Endothelial cell of umbilical vein (primary cell): Measurements from ENCODE around the gene SGCD. TPM values are rescaled to one million over a fixed set of nuclear protein-coding genes. Genes with fewer than 3 reads are reported as not detected.

Experiments used
- BruUV-seq: library from RNA; stranded (reverse); fragments of 400-500 nt; replicated peaks from 2 replicates; lab custom pipeline; 2021; lab: Mats Ljungman, UMichigan
- CTCF ChIA-PET: fragments of 300-600, 350-600 bp; sonication (Branson Sonifier 250); formaldehyde crosslinking; loops from one replicate; lab custom pipeline; 2021; ENCODE audit warnings: antibody characterized with exemption, inconsistent platforms; lab: Charles Lee
- POLR2A ChIA-PET: fragments of 300-600, 350-600 bp; sonication (Branson Sonifier 250); formaldehyde crosslinking; loops from one replicate; lab custom pipeline; 2021; ENCODE audit warnings: antibody characterized with exemption, inconsistent platforms; lab: Charles Lee
- DNase-seq: peaks from one replicate; pipeline ENCODE4 v3.0.0-alpha.2; 2011; ENCODE audit warnings: low read depth, low spot score
- FAIRE-seq: peaks from 2 replicates; lab custom pipeline; 2011; peaks lifted over from hg19 to GRCh38; lab: Jason Lieb, UNC
- H2AFZ ChIP-seq: 2 replicates; pipeline ENCODE4 v1.6.0; 2012; ENCODE audit warnings: low read depth, low read length, control low read depth, inconsistent platforms
- H3K27ac ChIP-seq: 2 replicates; pipeline ENCODE4 v1.5.1; 2011; ENCODE audit warnings: low read depth, mild to moderate bottlenecking, control low read depth, low read length, moderate library complexity; ENCODE audit not compliant: insufficient read depth
- H3K27me3 ChIP-seq, 2 experiments: 2 replicates each; pipeline versions ENCODE4 v1.6.0 to v1.6.1; 2011; ENCODE audit warnings: low read length in 2 of 2, mixed read lengths in 1 of 2; ENCODE audit not compliant: control insufficient read depth in 2 of 2, insufficient read depth in 2 of 2
- H3K36me3 ChIP-seq, 2 experiments: 2 replicates in 1 of 2; 3 replicates in 1 of 2; pipeline ENCODE4 v1.5.1; 2011; ENCODE audit warnings: low read length in 2 of 2, mild to moderate bottlenecking in 1 of 2, moderate library complexity in 1 of 2; ENCODE audit not compliant: control insufficient read depth in 2 of 2, insufficient read depth in 2 of 2; ENCODE audit errors: extremely low read depth in 1 of 2
- H3K4me1 ChIP-seq: 3 replicates; pipeline ENCODE4 v1.5.1; 2011; ENCODE audit warnings: mild to moderate bottlenecking, low read length; ENCODE audit not compliant: control insufficient read depth, insufficient read depth; ENCODE audit errors: extremely low read depth
- H3K4me2 ChIP-seq: 2 replicates; pipeline ENCODE4 v1.6.1; 2011; ENCODE audit warnings: low read length, control low read depth, mixed read lengths; ENCODE audit not compliant: insufficient read depth
- H3K4me3 ChIP-seq, 3 experiments: fragments of 200-600 bp in 1 of 3; sonication (generic), shearing (Covaris generic) in 1 of 3; replicated peaks in 1 of 3; 2 replicates each; pipeline ENCODE4 v1.5.1; 2011 to 2016; ENCODE audit warnings: control low read depth in 3 of 3, low read length in 3 of 3, mild to moderate bottlenecking in 2 of 3, inconsistent platforms in 1 of 3, low read depth in 1 of 3, moderate library complexity in 1 of 3; ENCODE audit not compliant: insufficient read depth in 1 of 3
- H3K79me2 ChIP-seq: 2 replicates; pipeline ENCODE4 v1.6.0; 2012; ENCODE audit warnings: low read length, inconsistent platforms; ENCODE audit not compliant: control insufficient read depth, insufficient read depth
- H3K9ac ChIP-seq: replicated peaks from 2 replicates; pipeline ENCODE3; 2011; ENCODE audit warnings: low read length, control low read depth; ENCODE audit not compliant: insufficient read depth; ENCODE audit errors: extremely low read depth
- H3K9me1 ChIP-seq: replicated peaks from 3 replicates; pipeline ENCODE4 v1.6.0; 2011; ENCODE audit warnings: mild to moderate bottlenecking, low read length; ENCODE audit not compliant: control insufficient read depth, insufficient read depth; ENCODE audit errors: extremely low read depth
- H3K9me3 ChIP-seq: replicated peaks from 2 replicates; pipeline ENCODE4 v1.5.1; 2012; ENCODE audit warnings: low read length, inconsistent platforms; ENCODE audit not compliant: control insufficient read depth, insufficient read depth
- H4K20me1 ChIP-seq: replicated peaks from 2 replicates; pipeline ENCODE3; 2011; ENCODE audit warnings: mild to moderate bottlenecking, low read length; ENCODE audit not compliant: control insufficient read depth, insufficient read depth; ENCODE audit errors: extremely low read depth
- CTCF ChIP-seq, 2 donors: IDR thresholded peaks; 1 replicate in 1 of 2; 2 replicates in 1 of 2; pipeline ENCODE4 v1.5.1; 2011; ENCODE audit warnings: low read length in 2 of 2, mild to moderate bottlenecking in 2 of 2, moderate library complexity in 2 of 2, control low read depth in 1 of 2, inconsistent platforms in 1 of 2, low read depth in 1 of 2; ENCODE audit not compliant: insufficient read depth in 1 of 2; ENCODE audit errors: extremely low read depth in 1 of 2
- EZH2 ChIP-seq: IDR thresholded peaks from 2 replicates; pipeline ENCODE4 v1.6.1; 2012; ENCODE audit warnings: borderline replicate concordance, low read depth, mild to moderate bottlenecking, moderate library complexity, low read length, inconsistent platforms; ENCODE audit not compliant: severe bottlenecking
- FOS ChIP-seq: IDR thresholded peaks from 2 replicates; pipeline ENCODE4 v1.6.1; 2011; ENCODE audit warnings: mild to moderate bottlenecking, low read length, moderate library complexity, borderline replicate concordance; ENCODE audit not compliant: insufficient read depth
- GATA2 ChIP-seq: IDR thresholded peaks from 2 replicates; pipeline ENCODE4 v1.7.0; 2011; ENCODE audit warnings: low read depth, mild to moderate bottlenecking, moderate library complexity, mixed read lengths, low read length; ENCODE audit not compliant: insufficient read length, insufficient read depth
- JUN ChIP-seq: IDR thresholded peaks from 2 replicates; pipeline ENCODE4 v1.6.1; 2011; ENCODE audit warnings: borderline replicate concordance, low read depth; ENCODE audit not compliant: insufficient read length, insufficient read depth
- MAX ChIP-seq: IDR thresholded peaks from 2 replicates; pipeline ENCODE4 v1.6.1; 2011; ENCODE audit not compliant: insufficient read depth, insufficient read length
- MYC ChIP-seq: IDR thresholded peaks from one replicate; pipeline ENCODE4 v1.6.1; 2011; ENCODE audit warnings: mild to moderate bottlenecking, low read depth, low read length
- POLR2A ChIP-seq: IDR thresholded peaks from 2 replicates; pipeline ENCODE4 v1.6.1; 2012; ENCODE audit warnings: low read depth, mild to moderate bottlenecking, control low read depth, low read length
- POLR2AphosphoS5 ChIP-seq: IDR thresholded peaks from 2 replicates; pipeline ENCODE4 v1.6.1; 2012; ENCODE audit warnings: low read depth, mild to moderate bottlenecking, control low read depth, low read length, moderate library complexity; ENCODE audit not compliant: insufficient read depth
- dilution Hi-C: fragments of 300-500 bp; cut with MboI; formaldehyde crosslinking; loops from one replicate; pipeline ENCODE4 v1.15.0; 2019; ENCODE audit warnings: low sequenced_read_pairs; ENCODE audit not compliant: extremely low pct_ligation_motif_present
- intact Hi-C: fragments of 100-400 bp; cut with micrococcal nuclease; formaldehyde crosslinking; loops from one replicate; pipeline ENCODE4 v1.10.0; 2022
- polyA plus RNA-seq, 4 experiments: library from polyadenylated mRNA; depleted of rRNA in 3 of 4; stranded (reverse) in 3 of 4; unstranded in 1 of 4; fragments of >200 nt; gene quantifications; 2 replicates each; pipeline versions ENCODE4 v1.2.1 to v1.2.3, GENCODE V29; 2011 to 2012; ENCODE audit warnings: missing spikeins in 1 of 4
- total RNA-seq: library from RNA; stranded (reverse); gene quantifications from 2 replicates; pipeline ENCODE4 v1.2.3, GENCODE V29; 2021

Gene SGCD
- total and polyA plus RNA-seq, 2 donors (not counting 3 experiments of a cell fraction or from before 2014, with no cell fraction given), result not detected

- CTCF ChIA-PET, result no interaction called here
- no peak overlapping the region for H3K27ac ChIP-seq
- intact Hi-C loops, result no loop called here
- no peaks in the 10 kb centered on the region for H3K9me1 ChIP-seq
- H3K4me3 ChIP-seq, result no peak overlapping the region
- H3K9me3 ChIP-seq, result peaks cover 3% of the 10 kb centered on the region
- H3K27me3 ChIP-seq, result no peaks in the 10 kb centered on the region
- POLR2A ChIA-PET, result no interaction called here
- dilution Hi-C loops, result no loop called here
- TF ChIP-seq JUN, result no peak
- TF ChIP-seq POLR2AphosphoS5, result no peak
- no peak for TF ChIP-seq EZH2
- no peak for TF ChIP-seq MYC
- TF ChIP-seq FOS, result no peak
- no peak for TF ChIP-seq MAX
- TF ChIP-seq GATA2, result no peak
- no peak for TF ChIP-seq POLR2A
- no peak for TF ChIP-seq CTCF (IDR thresholded peaks at IDR 0.05; ENCODE audit: extremely low read depth in 1 of 2, insufficient read depth in 1 of 2, low read depth in 1 of 2, low read length in 2 of 2)
- H3K9ac ChIP-seq, result no peak overlapping the region
- BruUV-seq, result no TSS peak
- no peak overlapping the region for H3K4me2 ChIP-seq
- FAIRE-seq, result no peak
- H4K20me1 ChIP-seq, result no peaks in the 10 kb centered on the region
- DNase-seq, result no peak
- H2AFZ ChIP-seq, result no peak overlapping the region
- H3K36me3 ChIP-seq, result no peaks in the 10 kb centered on the region
- H3K79me2 ChIP-seq, result no peaks in the 10 kb centered on the region
- no peaks in the 10 kb centered on the region for H3K4me1 ChIP-seq
Measured at GRCh38 chr5:156498226-156498980, 171.4 kb downstream of the SGCD start.
